MM.1S (cell line): ENCODE measurements around the gene DOK3.

Experiments used
- EZH2phosphoT487 ChIP-seq: fragments of 300-600 bp; sonication (generic); IDR thresholded peaks from 2 replicates; pipeline ENCODE4 v1.6.1; 2018; ENCODE audit warnings: antibody characterized with exemption, low read length
- TF ChIP-seq, protein P1 (sequence below): fragments of 300-600 bp; sonication (generic); IDR thresholded peaks from 2 replicates; pipeline ENCODE4 v1.5.1; 2016; ENCODE audit warnings: antibody characterized with exemption, low read length, mixed read lengths

- TF ChIP-seq, protein P1, sequence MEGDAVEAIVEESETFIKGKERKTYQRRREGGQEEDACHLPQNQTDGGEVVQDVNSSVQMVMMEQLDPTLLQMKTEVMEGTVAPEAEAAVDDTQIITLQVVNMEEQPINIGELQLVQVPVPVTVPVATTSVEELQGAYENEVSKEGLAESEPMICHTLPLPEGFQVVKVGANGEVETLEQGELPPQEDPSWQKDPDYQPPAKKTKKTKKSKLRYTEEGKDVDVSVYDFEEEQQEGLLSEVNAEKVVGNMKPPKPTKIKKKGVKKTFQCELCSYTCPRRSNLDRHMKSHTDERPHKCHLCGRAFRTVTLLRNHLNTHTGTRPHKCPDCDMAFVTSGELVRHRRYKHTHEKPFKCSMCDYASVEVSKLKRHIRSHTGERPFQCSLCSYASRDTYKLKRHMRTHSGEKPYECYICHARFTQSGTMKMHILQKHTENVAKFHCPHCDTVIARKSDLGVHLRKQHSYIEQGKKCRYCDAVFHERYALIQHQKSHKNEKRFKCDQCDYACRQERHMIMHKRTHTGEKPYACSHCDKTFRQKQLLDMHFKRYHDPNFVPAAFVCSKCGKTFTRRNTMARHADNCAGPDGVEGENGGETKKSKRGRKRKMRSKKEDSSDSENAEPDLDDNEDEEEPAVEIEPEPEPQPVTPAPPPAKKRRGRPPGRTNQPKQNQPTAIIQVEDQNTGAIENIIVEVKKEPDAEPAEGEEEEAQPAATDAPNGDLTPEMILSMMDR, result no peak
- no peak for TF ChIP-seq EZH2phosphoT487
These were observed 43.3 kb upstream of the DOK3 start for GRCh38 chr5:177552839-177553455.
